ENCODE data around the gene OOSP3.
"Not testable (repeated sequence)": the region's sequence is repeated elsewhere in the genome, so short reads cannot be mapped to it uniquely, and the experiment has no call there.

The OOSP3 gene

GRCh38 chr11:59878575-59878974 is at the start of gene OOSP3:
OOSP3 (plus strand) TSS chr11:59878782; CDS start chr11:59878809, 27 bp downstream.
- no peak for DNase-seq

GRCh38 chr11:59829358-59829757 is 49.2 kb upstream of the OOSP3 start:
- no peak for DNase-seq

GRCh38 chr11:59833602-59834001 is 45.0 kb upstream of the OOSP3 start:
- no peak for DNase-seq

GRCh38 chr11:59839615-59840014 is 39.0 kb upstream of the OOSP3 start:
- no peak for DNase-seq

GRCh38 chr11:59841514-59841913 is 37.1 kb upstream of the OOSP3 start:
- no peak for DNase-seq

- no peak for DNase-seq
Measured at GRCh38 chr11:59842316-59842715, 36.3 kb upstream of the OOSP3 start.

GRCh38 chr11:59845399-59845798 is 33.2 kb upstream of the OOSP3 start, which contains the start of gene CBLIF:
CBLIF (minus strand) TSS chr11:59845499; CDS start chr11:59845453, 46 bp downstream.
- DNase-seq, result no peak

GRCh38 chr11:59846556-59846955 is 32.0 kb upstream of the OOSP3 start:
- no peak for DNase-seq

GRCh38 chr11:59847626-59848025 is 31.0 kb upstream of the OOSP3 start:
- no peak for DNase-seq

GRCh38 chr11:59848439-59848838 is 30.1 kb upstream of the OOSP3 start:
- DNase-seq, result not testable (repeated sequence)

GRCh38 chr11:59849129-59849528 is 29.5 kb upstream of the OOSP3 start:
- DNase-seq, result no peak

GRCh38 chr11:59849551-59849950 is 29.0 kb upstream of the OOSP3 start:
- DNase-seq, result not testable (repeated sequence)

- DNase-seq, result not testable (repeated sequence)
Measured at GRCh38 chr11:59851416-59851815, 27.2 kb upstream of the OOSP3 start.

GRCh38 chr11:59854871-59855270 is 23.7 kb upstream of the OOSP3 start:
- DNase-seq, result no peak

- DNase-seq, result no peak
Measured at GRCh38 chr11:59857439-59858434, 20.8 kb upstream of the OOSP3 start.

GRCh38 chr11:59859673-59860072 is 18.9 kb upstream of the OOSP3 start:
- DNase-seq, result no peak

GRCh38 chr11:59862252-59862651 is 16.3 kb upstream of the OOSP3 start:
- no peak for DNase-seq

GRCh38 chr11:59865031-59865430 is 13.6 kb upstream of the OOSP3 start:
- DNase-seq, result no peak

GRCh38 chr11:59866397-59866796 is 12.2 kb upstream of the OOSP3 start, which contains the start of gene TCN1:
TCN1 (minus strand) TSS chr11:59866487; CDS start chr11:59866470, 17 bp downstream.
- DNase-seq, result no peak

- DNase-seq, result no peak
Measured at GRCh38 chr11:59866836-59867235, 11.7 kb upstream of the OOSP3 start.

GRCh38 chr11:59867946-59868345 is 10.6 kb upstream of the OOSP3 start:
- no peak for DNase-seq

- no peak for DNase-seq
Measured at GRCh38 chr11:59872076-59872475, 6.5 kb upstream of the OOSP3 start.

- DNase-seq, result no peak
Measured at GRCh38 chr11:59875856-59876519, 2.6 kb upstream of the OOSP3 start.

- DNase-seq, result no peak
Measured at GRCh38 chr11:59877325-59877724, 1.3 kb upstream of the OOSP3 start.

Measured in DMS79 (cell line).